Uterus (tissue), 4 donors: ENCODE data around the gene PDE4D. TPM values are rescaled to one million over a fixed set of nuclear protein-coding genes. Genes with fewer than 3 reads are reported as not detected.

Source experiments
- DNase-seq, 2 donors: peaks; one replicate each; pipeline ENCODE4 v3.0.0-alpha.2; 2019 to 2020
- H3K27ac ChIP-seq, 2 donors: fragments of 200-600 bp; sonication (generic); 1 replicate in 1 of 2; 2 replicates in 1 of 2; pipeline ENCODE4 v1.5.1; 2016 to 2018
- H3K27me3 ChIP-seq, 2 donors: fragments of 200-600 bp; sonication (generic); one replicate each; pipeline ENCODE4 v1.5.1; 2018 to 2019; ENCODE audit warnings: control low read depth in 1 of 2
- H3K36me3 ChIP-seq, 2 donors: fragments of 200-600 bp; sonication (generic); one replicate each; pipeline ENCODE4 v1.5.1; 2019; ENCODE audit warnings: control low read depth in 1 of 2
- H3K4me1 ChIP-seq, 2 donors: fragments of 200-600 bp; sonication (generic); one replicate each; pipeline ENCODE4 v1.5.1; 2018 to 2019; ENCODE audit warnings: control low read depth in 1 of 2
- H3K4me3 ChIP-seq, 2 donors: fragments of 200-600 bp; sonication (generic); 1 replicate in 1 of 2; 2 replicates in 1 of 2; pipeline ENCODE4 v1.5.1; 2018 to 2019; ENCODE audit warnings: mild to moderate bottlenecking in 1 of 2
- H3K9me3 ChIP-seq, 2 donors: fragments of 200-600 bp; sonication (generic); one replicate each; pipeline ENCODE4 v1.5.1; 2019; ENCODE audit warnings: control low read depth in 1 of 2
- POLR2A ChIP-seq, 2 donors: fragments of 450-650 bp; IDR thresholded peaks; one replicate each; pipeline ENCODE4 v1.6.1; 2016; ENCODE audit warnings: antibody characterized with exemption in 2 of 2, mild to moderate bottlenecking in 1 of 2, moderate library complexity in 1 of 2
- intact Hi-C: fragments of 100-400 bp; cut with DNase I; formaldehyde crosslinking; loops from one replicate; pipeline ENCODE4 v1.15.1; 2023; ENCODE audit warnings: low total_unique reads
- total RNA-seq, 4 donors: library from RNA; depleted of rRNA in 3 of 4; stranded (reverse); fragments of >200 nt in 3 of 4; gene quantifications; one replicate each; pipeline versions ENCODE4 v1.1.0 to v1.2.4, GENCODE V29; 2014 to 2023
- TF ChIP-seq, protein P1 (sequence below), 4 experiments: fragments of 200-600 bp in 2 of 4; fragments of 450-650 bp in 2 of 4; sonication (generic) in 2 of 4; IDR thresholded peaks; one replicate each; pipeline ENCODE4 v1.5.1; 2016 to 2019; ENCODE audit warnings: antibody characterized with exemption in 4 of 4, mild to moderate bottlenecking in 2 of 4, moderate library complexity in 1 of 4
- donor health status: DM: yes; HTN: yes; CAD: no.

Gene PDE4D
- total RNA-seq, 4 donors from 2014 or later: 27.1 to 77.0 (median 45.8) TPM

DNA sequence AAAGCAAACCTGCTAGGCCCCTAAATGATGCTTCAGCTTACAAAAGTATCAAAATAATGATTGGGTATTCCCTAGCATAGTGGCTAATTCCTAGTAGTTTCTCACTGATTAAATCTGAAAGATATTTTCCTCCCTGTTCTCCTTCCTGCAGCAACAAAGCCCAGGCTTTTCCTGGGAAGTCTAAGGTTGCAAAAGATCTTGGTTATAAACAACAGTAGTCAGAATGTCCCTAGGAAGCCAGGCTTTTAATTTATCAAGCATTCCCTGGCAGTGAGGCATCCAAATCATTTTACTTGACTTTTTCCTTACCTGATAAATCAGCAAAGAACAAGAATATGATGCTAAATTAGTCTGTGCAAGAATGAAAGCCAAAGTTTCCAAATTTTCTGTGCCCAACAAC, 272.0 kb downstream of the PDE4D start:
- no peak for DNase-seq
- intact Hi-C loops: no loop called here
- Histone ChIP-seq H3K27ac (no peak overlapping the region), H3K9me3 (no peaks in the 10 kb centered on the region), H3K36me3 (no peaks in the 10 kb centered on the region), H3K27me3 (no peaks in the 10 kb centered on the region), H3K4me3 (no peak overlapping the region), H3K4me1 (peaks cover 0 to 4% of the 10 kb centered on the region in 2 donors)
- TF ChIP-seq, protein P1, sequence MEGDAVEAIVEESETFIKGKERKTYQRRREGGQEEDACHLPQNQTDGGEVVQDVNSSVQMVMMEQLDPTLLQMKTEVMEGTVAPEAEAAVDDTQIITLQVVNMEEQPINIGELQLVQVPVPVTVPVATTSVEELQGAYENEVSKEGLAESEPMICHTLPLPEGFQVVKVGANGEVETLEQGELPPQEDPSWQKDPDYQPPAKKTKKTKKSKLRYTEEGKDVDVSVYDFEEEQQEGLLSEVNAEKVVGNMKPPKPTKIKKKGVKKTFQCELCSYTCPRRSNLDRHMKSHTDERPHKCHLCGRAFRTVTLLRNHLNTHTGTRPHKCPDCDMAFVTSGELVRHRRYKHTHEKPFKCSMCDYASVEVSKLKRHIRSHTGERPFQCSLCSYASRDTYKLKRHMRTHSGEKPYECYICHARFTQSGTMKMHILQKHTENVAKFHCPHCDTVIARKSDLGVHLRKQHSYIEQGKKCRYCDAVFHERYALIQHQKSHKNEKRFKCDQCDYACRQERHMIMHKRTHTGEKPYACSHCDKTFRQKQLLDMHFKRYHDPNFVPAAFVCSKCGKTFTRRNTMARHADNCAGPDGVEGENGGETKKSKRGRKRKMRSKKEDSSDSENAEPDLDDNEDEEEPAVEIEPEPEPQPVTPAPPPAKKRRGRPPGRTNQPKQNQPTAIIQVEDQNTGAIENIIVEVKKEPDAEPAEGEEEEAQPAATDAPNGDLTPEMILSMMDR (IDR thresholded peaks at IDR 0.05): no peak
- no peak for TF ChIP-seq POLR2A (IDR thresholded peaks at IDR 0.05)

DNA sequence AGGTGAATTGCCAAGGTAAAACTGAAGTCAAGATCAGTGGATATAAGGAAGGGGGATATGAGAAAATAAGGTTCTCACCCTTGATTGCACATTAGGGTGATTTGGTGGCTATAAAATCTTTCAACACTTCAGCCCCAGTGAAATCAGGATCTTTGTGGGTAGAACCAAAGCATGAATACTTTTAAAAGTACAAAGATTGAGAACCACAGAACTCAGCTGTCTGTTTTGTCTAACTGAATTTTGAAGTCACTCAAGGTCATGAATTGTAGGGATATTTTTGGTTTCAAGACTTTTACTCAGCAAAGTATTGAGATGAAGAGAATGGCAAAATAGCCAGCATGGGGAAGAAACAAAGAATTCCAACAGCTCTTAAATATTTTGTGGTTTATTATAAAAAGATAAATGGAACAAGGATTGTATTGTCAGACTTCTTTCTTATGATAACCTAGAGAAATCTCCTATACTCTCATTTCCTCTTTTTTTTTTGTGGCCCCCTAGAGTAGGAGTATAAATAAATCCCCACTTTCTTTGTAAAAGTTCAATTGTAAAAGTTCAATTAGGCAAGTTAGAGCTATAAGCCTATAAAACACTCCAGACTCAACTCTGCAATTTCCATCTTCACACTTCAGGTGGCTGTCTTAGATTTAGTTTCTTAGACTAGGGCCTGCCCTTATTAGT, 272.9 kb downstream of the PDE4D start:
- Histone ChIP-seq H3K9me3 (no peaks in the 10 kb centered on the region), H3K27me3 (no peaks in the 10 kb centered on the region), H3K36me3 (no peaks in the 10 kb centered on the region), H3K27ac (no peak overlapping the region), H3K4me1 (peaks cover 0 to 4% of the 10 kb centered on the region in 2 donors), H3K4me3 (no peak overlapping the region)
- DNase-seq: no peak
- TF ChIP-seq POLR2A (IDR thresholded peaks at IDR 0.05): no peak
- TF ChIP-seq, protein P1 (IDR thresholded peaks at IDR 0.05): no peak
- intact Hi-C loops: no loop called here

- H3K27me3 ChIP-seq: no peaks in the 10 kb centered on the region
- no peak overlapping the region for H3K27ac ChIP-seq
- intact Hi-C loops: no loop called here
- H3K4me3 ChIP-seq: no peak overlapping the region
- no peak for DNase-seq
- H3K36me3 ChIP-seq: no peaks in the 10 kb centered on the region
- H3K4me1 ChIP-seq: peaks cover 0 to 4% of the 10 kb centered on the region in 2 donors
- TF ChIP-seq, protein P1 (IDR thresholded peaks at IDR 0.05): no peak
- no peak for TF ChIP-seq POLR2A (IDR thresholded peaks at IDR 0.05)
- H3K9me3 ChIP-seq: no peaks in the 10 kb centered on the region
These were observed 274.9 kb downstream of the PDE4D start for GRCh38 chr5:59618644-59619043.

DNA sequence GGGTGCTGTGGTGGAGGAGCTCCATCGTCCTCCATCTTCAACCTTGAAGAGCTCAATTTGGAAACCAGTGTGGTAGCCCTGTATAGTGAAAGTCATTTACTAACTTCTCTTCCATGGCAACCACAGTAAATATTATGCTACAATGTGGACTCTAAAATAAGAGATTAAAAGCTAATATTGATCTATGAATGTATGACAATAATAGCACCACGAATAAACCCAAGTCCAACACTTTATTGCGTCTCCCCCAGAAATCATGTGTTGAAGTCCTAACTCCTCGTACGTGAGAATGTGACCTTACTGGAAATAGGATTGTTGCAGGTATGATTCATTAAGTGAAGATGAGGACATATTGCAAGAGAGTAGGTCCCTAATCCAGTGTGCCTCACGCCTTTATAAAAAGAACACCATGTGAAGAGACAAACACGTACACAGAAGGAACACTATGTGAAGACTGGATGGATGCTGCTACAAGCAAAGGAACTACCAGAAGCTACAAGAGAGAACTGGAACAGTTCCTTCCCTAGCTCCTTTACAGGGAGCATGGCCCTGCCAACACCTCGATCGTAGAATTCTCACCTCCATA, 276.2 kb downstream of the PDE4D start:
- Histone ChIP-seq H3K4me1 (peaks cover 0 to 4% of the 10 kb centered on the region in 2 donors), H3K36me3 (no peaks in the 10 kb centered on the region), H3K9me3 (no peaks in the 10 kb centered on the region), H3K4me3 (no peak overlapping the region), H3K27ac (no peak overlapping the region), H3K27me3 (no peaks in the 10 kb centered on the region)
- no peak for DNase-seq
- no peak for TF ChIP-seq POLR2A (IDR thresholded peaks at IDR 0.05)
- TF ChIP-seq, protein P1 (IDR thresholded peaks at IDR 0.05): no peak
- intact Hi-C loops: no loop called here

- Histone ChIP-seq H3K27ac (no peak overlapping the region), H3K4me3 (no peak overlapping the region), H3K4me1 (peaks cover 0 to 4% of the 10 kb centered on the region in 2 donors), H3K36me3 (no peaks in the 10 kb centered on the region), H3K27me3 (no peaks in the 10 kb centered on the region), H3K9me3 (no peaks in the 10 kb centered on the region)
- TF ChIP-seq, protein P1 (IDR thresholded peaks at IDR 0.05): no peak
- TF ChIP-seq POLR2A (IDR thresholded peaks at IDR 0.05): no peak
- intact Hi-C loops: no loop called here
- no peak for DNase-seq
These were observed 277.1 kb downstream of the PDE4D start for GRCh38 chr5:59616413-59616812.
